Measurements from ENCODE around the gene EBNA1BP2. TPM values are rescaled to one million over a fixed set of nuclear protein-coding genes. Genes with fewer than 3 reads are reported as not detected.
A peak's percentile ranks its signal among the peaks of the same experiment; 100 is the strongest.

EBNA1BP2 gene
- total and polyA plus RNA-seq, 10 of the 15 experiments (the other 5 are each of a cell fraction or from before 2014, with no cell fraction given): 57.5 to 275 (median 133) TPM

- TF ChIP-seq JUNB (IDR thresholded peaks at IDR 0.05): no peak
- TF ChIP-seq ZBTB11 (CRISPR knock-in tag; IDR thresholded peaks at IDR 0.05): no peak
- TF ChIP-seq ZNF687 (IDR thresholded peaks at IDR 0.05): no peak
- TF ChIP-seq POLR2AphosphoS5 (IDR thresholded peaks at IDR 0.05; ENCODE audit: low read length): no peak
- TF ChIP-seq CTCF (IDR thresholded peaks at IDR 0.05 in 2 of 3, conservative IDR thresholded peaks at IDR 0.05 in 1 of 3; ENCODE audit: control insufficient read depth in 2 of 3, extremely low read depth in 1 of 3, insufficient read depth in 1 of 3, low read depth in 3 of 3, low read length in 3 of 3): peak in 2 of 3 experiments; percentile 10 to 11; a peak in 3 of 6 replicates
- no peak for TF ChIP-seq SMAD5 (IDR thresholded peaks at IDR 0.05; ENCODE audit: low read depth)
- TF ChIP-seq TCF7 (IDR thresholded peaks at IDR 0.05; ENCODE audit: borderline replicate concordance): no peak
- no peak for TF ChIP-seq EGR1 (IDR thresholded peaks at IDR 0.05; ENCODE audit: borderline replicate concordance in 1 of 2, low read depth in 2 of 2, low read length in 2 of 2)
- no peak for TF ChIP-seq KAT2A (conservative IDR thresholded peaks at IDR 0.05; ENCODE audit: control insufficient read depth, low read depth, low read length)
- no peak for TF ChIP-seq REST (IDR thresholded peaks at IDR 0.05; ENCODE audit: low read depth, low read length)
- no peak for TF ChIP-seq EED (IDR thresholded peaks at IDR 0.05; ENCODE audit: low read depth)
- TF ChIP-seq YBX1 (IDR thresholded peaks at IDR 0.05): no peak
- no peak for TF ChIP-seq NR2C2 (IDR thresholded peaks at IDR 0.05; ENCODE audit: borderline replicate concordance, control insufficient read depth, insufficient read length, low read depth)
- no peak for TF ChIP-seq NFYA (IDR thresholded peaks at IDR 0.05; ENCODE audit: borderline replicate concordance, low read depth, low read length)
- no peak for TF ChIP-seq FOXK2 (IDR thresholded peaks at IDR 0.05)
- TF ChIP-seq CBX5 (IDR thresholded peaks at IDR 0.05; ENCODE audit: low read depth): no peak
Measured at GRCh38 chr1:43197343-43198127, 25.4 kb upstream of the EBNA1BP2 start (continued).
